Pancreas (tissue), 10 donors: Measurements from ENCODE around the gene NEB. TPM values are rescaled to one million over a fixed set of nuclear protein-coding genes. Genes with fewer than 3 reads are reported as not detected.

Source experiments
- ATAC-seq, 4 donors: fragments of 200-7000 bp; cut with Tn5 transposase; one replicate each; pipeline versions ENCODE4 v1.8.0 to v1.9.1; 2020; ENCODE audit warnings: mild to moderate bottlenecking in 4 of 4, moderate library complexity in 4 of 4
- DNase-seq, 6 donors: peaks; one replicate each; pipeline ENCODE4 v3.0.0-alpha.2; 2020
- FAIRE-seq: peaks from 2 replicates; lab custom pipeline; 2012; peaks lifted over from hg19 to GRCh38; lab: Jason Lieb, UNC
- H3K27ac ChIP-seq, 4 donors: fragments of 200-600 bp; sonication (generic); 1 replicate in 3 of 4; 2 replicates in 1 of 4; pipeline versions ENCODE4 v1.5.0 to v1.8.0; 2020
- H3K27me3 ChIP-seq, 4 donors: fragments of 200-600 bp; one replicate each; pipeline ENCODE4 v1.8.0; 2021
- H3K36me3 ChIP-seq, 3 donors: fragments of 200-600 bp; sonication (generic) in 1 of 3; one replicate each; pipeline versions ENCODE4 v1.5.0 to v1.8.0; 2020 to 2021
- H3K4me1 ChIP-seq, 3 donors: fragments of 200-600 bp; one replicate each; pipeline ENCODE4 v1.8.0; 2021
- H3K4me3 ChIP-seq, 4 donors: fragments of 200-600 bp; sonication (generic) in 2 of 4; one replicate each; pipeline versions ENCODE4 v1.5.0 to v1.8.0; 2020 to 2021
- H3K9me3 ChIP-seq, 4 donors: fragments of 200-600 bp; one replicate each; pipeline ENCODE4 v1.8.0; 2021
- WGBS, 2 donors: extraction: QIAGEN DNeasy Blood & Tissue Kit; methylation state at CpG; one replicate each; pipeline ENCODE4 v1.1.7; 2013; 5-methylcytosine and 5-hydroxymethylcytosine counted together
- intact Hi-C, 3 donors: fragments of 100-400 bp; cut with DNase I; formaldehyde crosslinking; loops; one replicate each; pipeline versions ENCODE4 v1.11.1 to v1.14.2; 2022
- polyA plus RNA-seq, 2 donors: library from polyadenylated mRNA; stranded (reverse); fragments of 200-250 nt; gene quantifications; one replicate each; pipeline ENCODE4 v1.2.3, GENCODE V29; 2013
- total RNA-seq, 6 donors: library from RNA; stranded (reverse); fragmentation: NEBNext Ultra II Directional in 4 of 6; extraction: Animal tissue kit (Norgen Biotek cat#: 25700) in 4 of 6; gene quantifications; one replicate each; pipeline versions ENCODE4 v1.2.1 to v1.2.4, GENCODE V29; 2021 to 2023
- TF ChIP-seq, protein P1 (sequence below), 4 donors: fragments of 200-600 bp; sonication (generic) in 3 of 4; IDR thresholded peaks; one replicate each; pipeline versions ENCODE4 v1.5.0 to v1.8.0; 2021; ENCODE audit warnings: antibody characterized with exemption in 4 of 4
- donor health status: healthy with polysubstance abuse.
- donor health status: DM: no; HTN: no; CAD: no; lungs with moderate emphysema.
- donor health status: DM: no; HTN: no; CAD: no.
- donor health status: control.
- donor health status: control.
- donor health status: Bipolar disorder and iron deficiency.
- donor health status: DM: yes; HTN: yes; CAD: no.
- donor health status: DM: no; HTN: no; CAD: no.
- donor health status: DM: no; HTN: no; CAD: no.
- donor health status: DM: yes; HTN: yes; CAD: no.

The NEB gene
- total and polyA plus RNA-seq, 8 donors: 0.58 to 2.5 (median 0.80) TPM

DNA sequence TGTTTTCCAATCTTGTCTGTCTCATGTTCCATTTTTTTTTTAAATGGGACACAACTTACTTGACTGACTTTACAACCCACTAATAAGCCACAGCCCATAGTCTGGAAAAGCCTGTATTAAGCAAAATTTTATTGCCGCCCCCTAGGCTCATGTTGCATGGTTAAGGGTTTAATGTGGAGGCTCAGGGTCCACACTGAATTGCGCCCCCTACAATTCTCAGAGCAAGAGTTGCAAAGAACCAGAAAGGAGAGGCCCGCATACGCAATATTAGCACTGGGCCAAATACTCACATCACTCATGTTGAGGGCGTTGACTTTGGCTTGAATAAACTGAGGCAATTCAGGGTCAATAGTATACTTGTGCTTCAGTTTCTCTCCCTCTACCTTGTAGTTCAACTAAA, 65.5 kb downstream of the NEB start:
- intact Hi-C loops: no loop called here
- no peaks in the 10 kb centered on the region for H3K4me1 ChIP-seq
- 92 to 95% methylated on average over 5 of the region's 5 CpGs for WGBS, 2 donors
- no peak overlapping the region for H3K27ac ChIP-seq
- FAIRE-seq: no peak
- DNase-seq: no peak
- H3K4me3 ChIP-seq: no peak overlapping the region
- TF ChIP-seq, protein P1, sequence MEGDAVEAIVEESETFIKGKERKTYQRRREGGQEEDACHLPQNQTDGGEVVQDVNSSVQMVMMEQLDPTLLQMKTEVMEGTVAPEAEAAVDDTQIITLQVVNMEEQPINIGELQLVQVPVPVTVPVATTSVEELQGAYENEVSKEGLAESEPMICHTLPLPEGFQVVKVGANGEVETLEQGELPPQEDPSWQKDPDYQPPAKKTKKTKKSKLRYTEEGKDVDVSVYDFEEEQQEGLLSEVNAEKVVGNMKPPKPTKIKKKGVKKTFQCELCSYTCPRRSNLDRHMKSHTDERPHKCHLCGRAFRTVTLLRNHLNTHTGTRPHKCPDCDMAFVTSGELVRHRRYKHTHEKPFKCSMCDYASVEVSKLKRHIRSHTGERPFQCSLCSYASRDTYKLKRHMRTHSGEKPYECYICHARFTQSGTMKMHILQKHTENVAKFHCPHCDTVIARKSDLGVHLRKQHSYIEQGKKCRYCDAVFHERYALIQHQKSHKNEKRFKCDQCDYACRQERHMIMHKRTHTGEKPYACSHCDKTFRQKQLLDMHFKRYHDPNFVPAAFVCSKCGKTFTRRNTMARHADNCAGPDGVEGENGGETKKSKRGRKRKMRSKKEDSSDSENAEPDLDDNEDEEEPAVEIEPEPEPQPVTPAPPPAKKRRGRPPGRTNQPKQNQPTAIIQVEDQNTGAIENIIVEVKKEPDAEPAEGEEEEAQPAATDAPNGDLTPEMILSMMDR (IDR thresholded peaks at IDR 0.05): no peak
- ATAC-seq: no peak
- no peaks in the 10 kb centered on the region for H3K36me3 ChIP-seq
- H3K27me3 ChIP-seq: no peaks in the 10 kb centered on the region
- H3K9me3 ChIP-seq: no peaks in the 10 kb centered on the region

DNA sequence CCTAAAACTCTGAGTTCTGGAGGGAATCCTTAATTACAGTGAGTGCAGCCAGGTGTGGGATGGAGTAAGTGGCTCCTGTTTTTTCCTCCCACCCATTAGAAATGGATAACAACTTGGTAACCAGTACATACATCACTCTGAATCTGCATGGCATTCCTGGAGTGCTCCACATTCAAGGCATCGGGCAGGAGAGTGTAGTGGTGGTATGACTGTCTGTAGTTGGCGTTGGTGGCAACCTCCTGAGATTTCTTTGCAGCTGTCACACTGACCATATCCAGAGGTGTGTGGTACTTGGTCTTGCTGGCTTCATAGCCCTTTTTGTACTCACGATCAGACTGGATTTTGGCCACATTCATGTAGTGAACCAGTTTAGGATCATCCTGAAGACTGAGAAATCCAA, 68.3 kb downstream of the NEB start:
- TF ChIP-seq, protein P1 (IDR thresholded peaks at IDR 0.05): no peak
- intact Hi-C loops: no loop called here
- WGBS, 2 donors: 82 to 86% methylated on average over 3 of the region's 3 CpGs

DNA sequence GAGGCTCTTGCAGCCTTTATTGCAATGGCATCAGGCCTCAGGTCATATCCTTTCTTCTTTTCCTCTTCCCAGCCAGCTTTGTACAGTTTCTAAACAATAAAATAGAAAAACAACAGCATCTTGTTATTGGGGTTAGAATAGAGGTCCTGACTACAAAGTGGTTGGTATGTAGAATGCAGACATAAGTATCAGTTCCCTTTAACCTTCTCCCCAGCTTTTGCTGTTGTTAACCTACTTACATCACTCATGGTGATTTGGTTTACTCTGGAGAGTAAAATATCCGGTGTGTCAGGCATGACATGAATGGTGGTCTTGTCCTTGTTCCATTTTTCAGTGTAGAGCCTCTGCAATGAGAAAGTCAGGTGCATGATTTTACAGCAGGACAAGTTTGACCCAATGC, 69.8 kb downstream of the NEB start:
- Histone ChIP-seq H3K36me3 (no peaks in the 10 kb centered on the region), H3K9me3 (no peaks in the 10 kb centered on the region), H3K27me3 (no peaks in the 10 kb centered on the region), H3K27ac (no peak overlapping the region), H3K4me3 (no peak overlapping the region), H3K4me1 (no peaks in the 10 kb centered on the region)
- FAIRE-seq: no peak
- DNase-seq: no peak
- intact Hi-C loops: no loop called here
- TF ChIP-seq, protein P1 (IDR thresholded peaks at IDR 0.05): no peak
- ATAC-seq: no peak
- 52 to 68% methylated on average over 1 of the region's 1 CpG for WGBS, 2 donors

More for the DNA sequence above, 68.3 kb downstream of the NEB start:
- FAIRE-seq: no peak
- H3K27me3 ChIP-seq: no peaks in the 10 kb centered on the region
- no peak overlapping the region for H3K4me3 ChIP-seq
- H3K4me1 ChIP-seq: no peaks in the 10 kb centered on the region
- H3K9me3 ChIP-seq: no peaks in the 10 kb centered on the region
- no peaks in the 10 kb centered on the region for H3K36me3 ChIP-seq
- DNase-seq: no peak
- no peak overlapping the region for H3K27ac ChIP-seq
- no peak for ATAC-seq

DNA sequence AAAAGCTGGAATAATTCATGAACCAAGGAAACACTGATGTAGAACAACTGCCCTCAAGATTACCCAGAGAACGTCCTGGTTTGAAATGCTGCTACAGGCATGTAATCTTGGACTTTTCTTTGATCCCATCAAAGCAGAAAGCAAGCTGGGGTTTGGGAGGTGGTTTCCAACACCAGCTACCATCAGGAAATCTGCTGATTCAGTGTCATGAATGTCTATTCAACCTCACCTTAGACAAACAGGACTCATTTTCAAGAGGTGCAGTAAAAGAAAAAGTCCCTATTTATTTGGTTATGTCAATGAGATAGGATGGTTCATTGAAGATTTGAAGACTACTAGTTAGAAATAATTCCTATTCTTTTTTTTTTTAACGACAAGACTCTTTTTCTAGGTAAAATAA, 72.7 kb downstream of the NEB start:
- no peak for DNase-seq
- H3K4me1 ChIP-seq: no peaks in the 10 kb centered on the region
- no peak overlapping the region for H3K27ac ChIP-seq
- H3K36me3 ChIP-seq: no peaks in the 10 kb centered on the region
- intact Hi-C loops: no loop called here
- TF ChIP-seq, protein P1 (IDR thresholded peaks at IDR 0.05): no peak
- H3K9me3 ChIP-seq: no peaks in the 10 kb centered on the region
- FAIRE-seq: no peak
- H3K27me3 ChIP-seq: no peaks in the 10 kb centered on the region
- WGBS, 2 donors: 61 to 72% methylated on average over 2 of the region's 2 CpGs
- no peak overlapping the region for H3K4me3 ChIP-seq
- no peak for ATAC-seq

DNA sequence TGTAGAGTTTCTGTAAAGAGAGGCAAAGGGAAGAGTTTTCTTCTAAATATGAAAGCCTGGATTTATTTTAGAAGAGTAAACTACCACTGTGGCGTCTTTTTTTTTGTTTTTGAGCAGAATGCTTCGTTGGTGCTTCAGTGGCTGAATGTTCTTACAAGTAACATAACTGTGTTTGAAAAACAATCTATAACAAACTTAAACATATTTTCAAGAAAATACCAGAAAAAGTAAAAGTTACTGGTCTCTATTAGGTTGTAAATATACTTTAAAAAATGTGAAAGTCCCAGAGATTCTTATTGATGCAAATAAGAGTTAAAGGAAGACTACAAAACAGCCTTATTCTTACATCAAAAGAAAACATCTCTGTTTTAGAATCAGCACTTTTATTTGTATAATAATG, 76.2 kb downstream of the NEB start:
- 80 to 83% methylated on average over 2 of the region's 2 CpGs for WGBS, 2 donors
- TF ChIP-seq, protein P1 (IDR thresholded peaks at IDR 0.05): no peak
- no peaks in the 10 kb centered on the region for H3K27me3 ChIP-seq
- H3K9me3 ChIP-seq: no peaks in the 10 kb centered on the region
- no peak overlapping the region for H3K4me3 ChIP-seq
- no peaks in the 10 kb centered on the region for H3K4me1 ChIP-seq
- ATAC-seq (no peak), FAIRE-seq (no peak), DNase-seq (no peak)
- H3K36me3 ChIP-seq: no peaks in the 10 kb centered on the region
- intact Hi-C loops: no loop called here
- no peak overlapping the region for H3K27ac ChIP-seq
